CD4-positive, alpha-beta T cell treated with Interleukin-17A for 4 hours (primary cell): Measurements from ENCODE around the gene ETDC.
"Not testable (repeated sequence)": the region's sequence is repeated elsewhere in the genome, so short reads cannot be mapped to it uniquely, and the experiment has no call there.

Experiments used
- DNase-seq: peaks from one replicate; pipeline ENCODE4 v3.0.0-alpha.2; 2020; ENCODE audit warnings: mixed read lengths

Gene ETDC

DNA sequence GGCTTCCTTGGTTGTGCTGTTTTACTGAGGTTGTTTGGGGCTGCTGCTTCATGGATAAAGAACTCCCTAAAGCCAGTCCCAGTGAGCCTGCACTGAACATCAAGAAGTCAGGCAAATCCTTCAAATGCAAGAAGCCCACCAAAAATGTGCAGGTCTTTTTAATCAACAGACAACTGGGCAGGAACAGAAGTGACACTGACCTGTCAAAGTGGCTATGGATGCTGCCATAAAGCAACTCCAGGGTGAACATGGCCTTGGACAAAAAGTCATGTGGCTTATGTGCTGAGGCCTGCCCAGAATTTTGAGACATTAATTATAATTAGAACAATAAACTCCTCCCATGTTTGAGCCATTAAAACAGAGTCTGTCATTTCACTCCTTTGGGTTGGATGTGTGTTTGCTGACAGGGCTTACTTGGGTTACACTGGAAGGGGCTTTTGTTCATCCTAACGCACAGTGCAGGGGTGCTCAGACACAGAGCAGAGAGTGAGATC lies at the start of gene ETDC:
ETDC (plus strand) TSS at position 51 of the 494 bp plus-strand sequence; CDS start at position 51, 0 bp downstream.
- DNase-seq = no peak

DNA sequence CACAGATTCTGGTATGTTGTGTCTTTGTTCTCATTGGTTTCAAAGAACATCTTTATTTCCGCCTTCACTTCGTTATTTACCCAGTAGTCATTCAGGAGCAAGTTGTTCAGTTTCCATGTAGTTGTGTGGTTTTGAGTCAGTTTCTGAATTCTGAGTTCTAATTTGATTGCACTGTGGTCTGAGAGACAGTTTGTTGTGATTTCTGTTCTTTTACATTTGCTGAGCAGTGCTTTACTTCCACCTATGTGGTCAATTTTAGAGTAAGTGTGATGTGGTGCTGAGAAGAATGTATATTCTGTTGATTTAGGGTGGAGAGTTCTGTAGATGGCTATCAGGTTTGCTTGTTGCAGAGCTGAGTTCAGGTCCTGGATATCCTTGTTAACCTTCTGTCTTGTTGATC lies 48.3 kb upstream of the ETDC start:
- not testable (repeated sequence) for DNase-seq

DNA sequence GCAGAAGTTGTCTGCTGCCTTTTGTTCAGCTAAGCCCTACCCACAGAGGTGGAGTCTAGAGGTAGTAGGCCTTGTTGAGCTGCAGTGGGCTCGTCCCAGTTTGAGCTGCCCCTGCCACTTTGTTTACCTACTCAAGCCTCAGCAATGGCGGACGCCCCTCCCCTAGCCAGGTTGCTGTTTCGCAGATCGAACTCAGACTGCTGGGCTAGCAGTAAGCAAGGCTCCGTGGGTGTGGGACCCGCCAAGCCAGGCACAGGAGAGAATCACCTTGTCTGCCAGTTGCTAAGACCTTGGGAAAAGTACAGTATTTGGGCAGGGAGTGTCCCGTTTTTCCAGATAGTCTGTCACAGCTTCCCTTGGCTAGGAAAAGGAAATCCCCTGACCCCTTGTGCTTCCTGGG lies 45.9 kb upstream of the ETDC start:
- DNase-seq = not testable (repeated sequence)

DNA sequence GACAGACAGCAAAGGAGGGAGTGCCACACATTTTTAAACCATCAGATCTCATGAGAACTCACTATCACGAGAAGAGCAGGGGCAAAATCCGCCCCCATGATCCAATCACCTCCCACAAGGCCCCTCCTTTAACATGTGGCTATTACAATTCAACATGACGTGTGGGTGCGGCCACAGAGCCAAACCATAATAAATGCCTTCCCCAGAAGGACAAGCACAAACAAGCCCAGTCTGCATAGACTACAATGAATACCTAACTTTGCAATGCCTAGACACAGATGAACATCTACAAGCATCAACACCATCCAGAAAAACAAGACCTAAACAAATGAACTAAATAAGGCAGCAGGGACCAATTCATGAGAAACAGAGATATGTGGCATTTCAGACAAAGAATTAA lies 45.1 kb upstream of the ETDC start:
- DNase-seq = no peak

DNA sequence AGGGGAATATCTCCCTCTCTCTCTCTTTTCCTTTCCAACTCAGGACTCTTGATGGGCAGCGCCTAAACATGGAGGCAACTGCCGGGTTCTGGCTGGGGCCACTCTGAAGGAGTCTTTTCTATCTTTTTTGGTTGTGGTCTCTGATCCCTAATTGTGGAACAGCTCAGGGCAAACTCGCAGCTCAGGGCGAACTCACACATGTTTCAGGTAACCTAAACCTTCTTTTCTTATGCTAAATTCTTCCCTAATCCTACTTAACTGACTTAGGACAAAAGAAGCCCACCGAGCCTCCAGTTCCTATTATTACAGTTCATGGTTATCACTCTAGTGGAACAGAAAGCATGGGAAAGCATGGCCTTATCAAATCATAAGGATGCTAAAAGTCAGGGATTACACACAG lies 36.1 kb upstream of the ETDC start:
- DNase-seq = no peak

DNA sequence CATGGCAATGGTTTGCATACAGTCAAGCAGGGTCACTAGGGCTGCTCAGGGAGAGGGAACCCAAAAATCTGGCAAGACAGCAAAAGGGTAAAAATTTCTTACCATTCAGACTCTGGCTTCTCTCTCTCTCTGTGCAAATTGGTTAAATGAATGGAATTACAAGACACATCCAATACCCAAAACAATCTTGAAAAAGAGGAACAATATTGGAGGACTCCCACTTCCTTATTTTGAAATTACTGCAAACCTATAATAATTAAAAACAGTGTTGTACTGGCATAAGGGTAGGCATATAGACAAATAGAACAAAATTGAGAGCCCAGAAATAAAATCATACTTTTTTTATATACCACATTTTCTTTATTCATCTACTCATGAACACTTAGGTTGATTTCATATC lies 33.3 kb upstream of the ETDC start:
- no peak for DNase-seq

DNA sequence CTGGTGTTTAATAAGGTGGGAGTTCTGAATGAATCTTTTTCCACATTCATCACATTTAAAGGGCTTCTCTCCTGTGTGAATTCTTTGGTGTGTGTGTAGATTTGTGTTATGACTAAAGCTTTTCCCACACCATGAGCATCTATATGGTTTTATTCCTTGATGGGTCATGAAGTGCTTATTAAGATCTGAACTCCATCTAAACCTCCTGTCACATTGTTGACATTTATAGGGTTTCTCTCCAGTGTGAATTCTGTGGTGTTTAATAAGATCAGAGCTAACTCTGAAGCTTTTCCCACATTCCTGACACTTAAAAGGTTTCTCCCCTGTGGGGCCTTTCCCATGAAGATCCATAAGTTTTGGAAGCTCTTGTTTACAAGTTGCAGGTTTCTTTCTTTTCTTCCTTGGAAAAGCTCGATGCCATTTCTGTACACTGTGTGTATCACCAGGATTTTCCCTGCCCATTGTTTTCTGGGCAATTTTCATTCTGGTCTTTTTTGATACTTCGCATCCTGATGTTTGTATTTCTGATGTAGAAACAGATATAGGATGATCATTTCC lies 21.9 kb upstream of the ETDC start:
- no peak for DNase-seq

DNA sequence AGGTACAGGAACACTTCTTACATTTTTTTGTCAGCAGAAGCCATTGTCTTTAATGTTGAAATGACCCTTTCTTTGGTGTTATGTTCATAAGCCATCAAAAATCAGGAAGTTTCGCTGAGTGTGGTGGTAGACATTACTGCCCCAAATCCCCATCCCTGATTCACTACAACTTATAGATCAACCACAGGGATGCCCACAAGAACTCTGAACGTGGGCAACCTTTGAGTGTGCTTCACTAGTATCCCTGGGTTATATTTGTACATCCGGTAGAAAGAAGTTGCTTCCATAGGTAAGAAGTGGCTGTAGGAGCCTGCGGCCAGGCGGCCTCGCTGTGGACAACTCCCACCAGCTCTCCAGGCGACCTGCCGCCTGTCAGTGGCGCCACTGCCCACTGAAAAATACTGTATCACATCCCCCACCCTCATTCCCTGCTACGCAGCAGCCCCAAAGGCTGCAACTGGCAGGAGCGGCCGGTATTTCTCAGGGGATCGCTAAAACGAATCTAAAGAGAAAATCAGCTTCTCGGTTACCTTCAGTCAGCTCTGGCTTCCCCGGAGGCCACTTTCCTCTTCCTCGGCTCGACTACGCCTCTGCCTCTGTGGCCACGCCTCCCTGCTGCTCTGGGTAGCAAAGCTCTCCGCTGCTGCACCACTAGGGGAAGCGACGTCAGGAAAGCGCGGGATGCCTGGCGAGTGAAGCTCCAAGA lies 13.9 kb upstream of the ETDC start:
- peak; percentile 71 for DNase-seq

DNA sequence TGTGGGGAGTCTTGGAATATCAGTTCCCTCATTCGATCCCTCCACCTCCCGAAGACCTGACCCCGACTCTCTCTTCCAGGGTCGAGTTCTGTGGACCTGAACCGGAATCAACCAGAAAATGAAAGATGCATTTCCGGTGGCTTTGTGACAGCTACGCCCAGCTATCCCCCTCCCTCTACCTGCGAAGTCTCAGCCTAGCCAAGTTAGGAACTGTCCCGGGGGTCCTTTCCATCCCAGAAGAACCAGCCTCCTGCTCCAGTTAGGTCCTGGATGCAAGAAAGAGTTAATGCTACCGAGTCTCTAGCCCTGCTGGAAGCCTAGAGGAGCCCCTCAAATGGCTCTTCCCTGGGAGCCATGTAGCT lies 13.4 kb upstream of the ETDC start:
- DNase-seq = no peak

DNA sequence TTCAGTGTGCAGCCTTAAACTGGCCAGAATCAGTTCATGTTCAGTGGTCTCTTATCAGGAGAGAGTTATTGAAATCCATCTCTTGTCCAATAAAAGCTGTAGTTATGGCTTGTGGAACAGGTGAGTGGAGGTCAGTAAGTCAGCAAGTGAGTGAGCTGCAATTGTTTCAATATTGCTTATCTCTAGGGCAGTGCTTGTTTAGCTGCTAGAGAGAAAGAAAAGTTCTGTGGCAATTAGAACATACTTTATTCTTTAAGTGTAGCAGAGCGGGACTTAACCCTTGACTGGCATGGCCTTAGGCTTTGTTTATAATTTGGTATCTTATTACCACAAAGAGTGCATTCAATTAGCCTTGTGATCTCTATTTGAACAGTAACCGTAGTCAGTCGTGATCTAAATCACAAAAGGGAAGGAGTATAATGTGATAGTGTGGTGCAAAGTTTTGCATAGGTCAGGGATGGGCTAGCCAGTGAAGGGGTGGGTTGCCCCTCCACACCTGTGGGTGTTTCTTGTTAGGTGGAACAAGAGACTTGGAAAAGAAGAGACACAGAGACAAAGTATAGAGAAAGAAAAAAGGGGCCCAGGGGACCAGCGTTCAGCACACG lies 6.9 kb upstream of the ETDC start:
- no peak for DNase-seq

DNA sequence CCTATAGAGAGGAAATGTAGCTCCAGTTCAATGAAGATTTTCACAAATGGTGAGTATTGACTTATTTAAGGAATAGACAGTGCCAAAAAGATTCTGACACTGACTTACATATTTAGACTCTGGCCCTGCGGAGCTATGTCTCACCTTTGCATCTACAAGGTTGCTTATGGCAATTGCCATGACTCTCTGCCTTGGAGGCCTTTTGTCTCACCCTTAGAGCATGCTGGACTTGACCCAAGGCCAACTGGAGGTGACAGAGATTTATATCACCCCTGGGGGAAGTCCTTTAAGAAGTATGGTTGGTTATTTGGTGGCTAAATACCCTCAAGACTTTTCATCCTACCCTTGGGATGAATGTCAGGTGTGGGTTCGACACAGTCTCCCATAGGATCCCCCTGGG lies 4.5 kb upstream of the ETDC start:
- DNase-seq = no peak

DNA sequence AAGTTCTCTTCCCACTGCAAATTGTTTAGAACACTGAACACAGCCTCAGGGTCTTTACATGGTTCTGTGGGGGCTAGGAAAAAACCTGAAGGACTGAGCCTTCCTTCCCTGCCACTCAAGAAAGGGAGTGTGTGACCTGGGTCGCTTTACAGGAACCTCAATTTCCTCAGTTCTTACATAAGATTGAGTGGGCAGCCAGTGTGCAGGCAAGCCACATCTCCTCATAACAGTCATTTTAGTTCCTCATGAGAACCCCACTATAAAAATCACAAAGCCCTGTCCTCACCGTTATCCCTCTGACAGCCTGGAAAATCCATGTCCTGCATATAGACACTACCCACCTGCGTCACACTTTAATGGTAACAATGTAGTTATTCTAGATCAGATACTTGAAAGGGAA lies 2.1 kb upstream of the ETDC start:
- no peak for DNase-seq

DNA sequence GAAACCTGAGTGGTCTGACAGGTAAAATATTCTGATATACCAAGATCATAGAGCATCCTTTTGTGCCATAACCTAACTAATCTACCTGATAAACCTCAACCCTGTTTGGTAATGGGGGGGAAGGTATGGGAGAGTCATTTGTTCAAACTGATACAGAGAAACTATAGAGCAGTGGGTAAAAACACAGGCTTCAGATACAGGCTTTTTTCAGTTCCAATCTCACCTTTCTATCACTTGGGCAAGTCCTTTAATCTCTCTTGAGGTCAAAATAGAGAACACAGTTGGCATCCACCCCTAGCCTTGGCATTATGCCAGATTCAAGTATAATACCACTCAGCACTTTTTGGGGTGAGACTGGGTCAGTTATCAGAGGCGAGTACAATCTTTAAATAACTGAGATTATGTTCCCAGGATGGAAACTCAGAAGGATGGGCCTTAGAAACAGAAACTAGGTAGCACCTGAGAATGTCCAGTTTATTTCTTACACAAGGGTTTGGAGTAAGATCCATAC lies 880 bp upstream of the ETDC start:
- no peak for DNase-seq

DNA sequence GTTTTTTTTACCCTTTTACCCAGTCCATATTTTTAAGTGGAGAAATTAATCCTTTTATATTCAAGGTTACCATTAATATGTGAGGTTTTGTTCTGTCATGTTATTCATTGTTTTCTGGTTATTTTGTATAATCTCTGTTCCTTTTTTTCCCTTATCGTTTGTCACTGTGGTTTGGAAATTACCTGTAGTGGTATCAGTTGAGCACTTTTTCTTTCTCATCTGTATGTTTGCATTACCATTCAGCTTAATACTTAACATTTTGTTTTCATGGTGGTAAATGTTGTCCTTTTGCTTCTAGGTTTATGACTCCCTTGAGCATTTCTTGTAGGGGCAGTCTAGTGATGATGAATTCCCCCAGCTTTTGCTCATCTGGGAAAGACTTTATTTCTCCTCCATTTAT lies 6.6 kb downstream of the ETDC start:
- no peak for DNase-seq

DNA sequence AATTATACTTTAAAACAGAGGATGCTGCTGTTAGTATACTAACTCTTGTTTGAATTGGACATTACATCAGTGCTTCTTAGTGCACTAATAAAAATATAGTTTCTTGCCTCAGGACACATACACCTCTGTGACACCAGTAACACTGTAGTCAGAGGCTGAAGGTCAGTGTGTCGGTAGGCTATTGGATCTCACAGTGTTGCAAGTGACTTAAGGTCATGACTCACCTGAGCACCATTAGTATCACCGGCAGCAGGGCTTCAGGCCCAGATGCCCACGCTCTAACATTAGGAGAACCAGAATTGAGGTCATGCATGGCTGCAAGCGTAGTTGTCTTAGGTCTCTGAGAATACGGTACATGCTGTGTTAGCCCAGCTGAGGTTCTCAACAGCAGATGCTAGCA lies 15.2 kb downstream of the ETDC start:
- no peak for DNase-seq

DNA sequence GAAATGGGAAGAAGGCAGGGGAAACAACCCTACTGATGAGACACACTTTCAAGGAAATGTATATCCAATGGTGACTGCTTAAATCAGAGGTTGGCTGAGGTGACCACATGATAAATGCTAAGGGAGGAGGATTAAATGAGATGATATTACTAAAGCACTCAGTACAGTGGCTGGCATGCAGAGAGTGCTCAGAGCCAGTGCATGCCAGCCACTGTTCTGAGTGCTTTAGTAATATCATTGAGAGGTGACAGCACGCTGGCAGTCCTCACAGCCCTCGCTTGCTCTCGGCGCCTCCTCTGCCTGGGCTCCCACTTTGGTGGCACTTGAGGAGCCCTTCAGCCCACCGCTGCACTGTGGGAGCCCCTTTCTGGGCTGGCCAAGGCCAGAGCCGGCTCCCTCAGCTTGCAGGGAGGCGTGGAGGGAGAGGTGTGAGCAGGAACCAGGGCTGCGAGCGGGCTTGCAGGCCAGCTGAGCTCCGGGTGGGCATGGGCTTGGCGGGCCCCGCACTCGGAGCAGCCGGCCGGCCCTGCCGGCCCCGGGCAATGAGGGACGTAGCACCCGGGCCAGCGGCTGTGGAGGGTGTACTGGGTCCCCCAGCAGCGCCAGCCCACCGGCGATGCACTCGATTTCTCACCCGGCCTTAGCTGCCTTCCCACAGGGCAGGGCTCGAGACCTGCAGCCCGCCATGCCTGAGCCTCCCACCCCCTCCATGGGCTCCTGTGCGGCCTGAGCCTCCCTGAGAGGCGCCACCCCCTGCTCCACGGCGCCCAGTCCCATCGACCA lies 15.9 kb downstream of the ETDC start:
- not testable (repeated sequence) for DNase-seq

DNA sequence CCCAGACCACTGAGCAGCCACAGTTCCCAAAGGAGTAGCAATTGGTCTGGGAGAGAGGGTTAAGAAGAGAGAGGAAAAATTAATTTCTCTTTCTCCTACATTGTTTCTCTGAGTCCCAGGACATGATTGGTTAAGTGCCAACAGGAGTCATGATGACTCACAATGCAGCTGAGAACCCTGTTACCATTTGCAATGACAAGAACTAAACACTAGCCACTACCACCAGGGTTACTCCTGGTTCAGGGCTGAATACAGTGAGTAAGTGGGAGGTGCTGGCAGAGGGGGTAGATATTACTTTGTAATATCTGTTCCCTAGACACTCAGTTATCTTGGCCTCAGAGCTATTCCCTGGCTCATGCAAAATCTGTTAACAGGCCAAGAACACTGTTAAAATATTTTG lies 18.0 kb downstream of the ETDC start:
- DNase-seq = no peak

DNA sequence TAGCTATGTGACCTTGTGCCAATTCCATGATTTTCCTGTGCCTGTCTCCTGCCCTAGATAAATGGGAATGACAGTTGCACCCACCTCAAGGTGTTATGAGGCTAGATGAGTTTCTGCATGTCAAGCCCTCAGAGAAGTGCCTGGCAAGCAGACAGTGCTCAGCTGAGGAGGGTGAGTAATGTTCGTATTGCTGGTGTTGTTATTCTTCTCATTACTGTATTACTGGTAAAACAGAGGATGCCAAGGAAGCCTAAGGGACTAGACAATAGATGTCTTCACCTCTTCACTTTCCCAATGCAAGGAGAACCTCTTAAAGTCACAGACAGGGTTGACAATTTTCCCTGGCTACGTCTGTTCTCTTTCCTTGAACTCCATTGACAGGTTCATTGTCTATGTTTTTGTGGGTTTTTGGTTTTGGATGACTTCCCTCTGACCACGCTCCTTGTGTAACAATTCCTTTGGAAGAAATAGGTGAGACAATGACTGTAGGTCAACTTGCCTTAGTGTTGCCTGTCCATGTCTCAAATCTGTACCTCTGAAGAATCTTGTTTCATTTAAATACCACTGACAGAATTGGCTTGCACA lies 19.2 kb downstream of the ETDC start:
- no peak for DNase-seq

DNA sequence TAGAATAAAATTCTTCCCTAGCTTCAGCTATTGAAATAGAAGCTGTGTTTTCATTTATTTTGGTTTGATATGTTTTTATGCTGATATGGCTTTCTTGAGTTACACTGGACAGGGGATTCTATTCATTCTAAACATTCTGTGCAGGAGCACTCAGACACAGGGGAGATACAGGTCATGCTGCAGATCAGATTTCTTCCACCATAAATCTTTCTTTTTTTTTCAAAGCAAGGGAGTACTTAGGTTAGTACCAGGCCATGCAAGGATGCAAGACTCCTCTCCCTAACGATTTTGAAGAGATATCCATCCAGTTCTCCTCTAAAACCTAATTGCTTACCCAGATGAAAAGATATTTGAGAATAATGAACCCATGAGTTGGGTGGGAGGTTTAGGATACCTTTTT lies 21.4 kb downstream of the ETDC start:
- no peak for DNase-seq

DNA sequence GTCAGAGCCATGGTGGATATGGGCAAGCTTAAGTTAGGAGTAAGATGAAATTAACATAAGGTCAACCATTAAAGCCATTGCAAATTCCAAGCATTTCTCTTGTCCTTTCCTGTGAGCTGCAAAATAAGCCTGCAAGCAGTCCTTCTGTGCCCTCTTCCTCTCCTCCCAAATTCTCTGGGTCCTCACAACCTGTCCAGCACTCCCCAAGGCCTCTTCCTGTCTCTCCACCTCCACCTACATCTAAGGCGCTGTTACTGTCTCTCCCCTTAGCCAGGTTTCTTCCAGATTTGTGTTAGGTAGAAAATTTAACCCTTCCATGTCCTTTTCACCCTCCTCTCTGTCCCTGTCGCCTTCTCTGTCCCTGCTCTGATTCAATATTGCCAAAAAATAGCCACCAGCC lies 22.2 kb downstream of the ETDC start:
- DNase-seq = no peak

DNA sequence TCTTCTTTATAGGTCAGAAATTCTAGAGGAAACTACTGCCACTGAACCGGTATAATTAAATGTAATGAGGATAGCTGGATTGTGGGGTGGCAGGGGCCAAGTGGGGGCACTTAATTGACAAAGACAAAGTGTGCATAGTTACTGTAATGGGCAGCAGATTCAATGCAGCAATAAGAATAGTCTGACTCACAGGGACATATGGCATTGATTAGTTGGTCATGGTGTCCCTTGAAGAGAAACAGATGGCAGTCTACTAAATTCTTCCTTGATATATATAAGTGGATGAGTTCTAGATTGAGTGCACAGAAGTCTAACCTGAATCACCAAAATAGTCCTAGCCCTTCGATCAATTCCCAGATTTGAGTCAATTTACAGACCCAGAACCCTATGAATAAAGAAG lies 31.6 kb downstream of the ETDC start:
- no peak for DNase-seq

DNA sequence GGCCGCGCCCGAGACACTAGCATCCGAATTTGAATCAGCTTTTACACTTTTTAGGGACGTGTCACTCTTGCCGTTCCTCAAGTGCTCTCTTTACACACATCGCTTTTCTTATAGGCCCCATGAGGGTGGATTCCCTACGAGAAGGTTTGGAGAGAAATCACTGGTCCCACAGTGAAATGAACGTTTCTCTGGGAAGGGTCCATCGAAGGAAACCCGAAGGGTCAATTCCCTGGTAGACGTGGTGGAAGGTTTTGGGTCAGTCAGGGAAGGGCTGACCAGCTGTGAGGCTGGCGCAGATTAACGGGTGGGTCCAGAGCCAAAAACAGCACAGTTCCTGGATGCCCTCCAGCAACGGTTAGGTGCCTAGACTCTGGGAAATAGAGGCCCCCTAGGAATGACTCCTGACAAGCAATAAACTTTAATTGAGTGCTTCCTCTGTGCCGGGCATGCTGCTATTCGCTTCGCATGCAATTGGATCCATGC lies 35.9 kb downstream of the ETDC start:
- no peak for DNase-seq

DNA sequence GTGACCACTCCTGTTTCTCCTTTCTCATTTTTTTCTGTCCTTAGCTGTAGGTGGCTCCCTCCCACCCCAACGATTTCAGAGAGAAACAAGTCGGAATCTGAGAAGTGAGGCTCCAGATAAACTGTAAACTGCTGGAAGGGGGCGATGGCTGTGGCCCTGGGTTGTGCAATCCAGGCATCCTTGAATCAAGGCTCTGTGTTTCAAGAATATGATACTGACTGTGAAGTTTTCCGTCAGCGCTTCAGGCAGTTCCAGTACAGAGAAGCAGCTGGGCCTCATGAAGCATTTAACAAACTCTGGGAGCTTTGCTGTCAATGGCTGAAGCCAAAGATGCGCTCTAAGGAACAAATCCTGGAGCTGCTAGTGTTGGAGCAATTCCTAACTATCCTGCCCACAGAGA lies 37.7 kb downstream of the ETDC start:
- no peak for DNase-seq
